CD8-positive, alpha-beta memory T cell (primary cell): ENCODE data around the gene INTS2. TPM values are rescaled to one million over a fixed set of nuclear protein-coding genes. Genes with fewer than 3 reads are reported as not detected.

Source experiments
- polyA plus RNA-seq: library from polyadenylated mRNA; unstranded; fragments of 300-500 nt; fragmentation: Illumina TruSeq; gene quantifications from one replicate; pipeline ENCODE4 v1.2.3, GENCODE V29; 2021
- total RNA-seq, 2 experiments: library from RNA; stranded (reverse); gene quantifications; one replicate each; pipeline ENCODE4 v1.2.3, GENCODE V29; 2021

The INTS2 gene
- total and polyA plus RNA-seq, 3 experiments from 2014 or later: 3.6 to 26.4 (median 25.9) TPM

Other genes with a start within 250 kb of the INTS2 start
- 10 to 100 TPM; 11.3 to 11.7 TPM for gene BRIP1, start 64.5 kb downstream of the INTS2 start, total RNA-seq
- 0.86 TPM for gene BRIP1, start 64.5 kb downstream of the INTS2 start, polyA plus RNA-seq
- gene MED13, start 137.3 kb upstream of the INTS2 start, total RNA-seq: 10 to 100 TPM; 61.2 to 63.3 TPM
- 3.4 TPM for gene MED13, start 137.3 kb upstream of the INTS2 start, polyA plus RNA-seq